Measurements from ENCODE around the gene SYT3. TPM values are rescaled to one million over a fixed set of nuclear protein-coding genes. Genes with fewer than 3 reads are reported as not detected.

SYT3 gene
- total and polyA plus RNA-seq, 4 donors = not detected

DNA sequence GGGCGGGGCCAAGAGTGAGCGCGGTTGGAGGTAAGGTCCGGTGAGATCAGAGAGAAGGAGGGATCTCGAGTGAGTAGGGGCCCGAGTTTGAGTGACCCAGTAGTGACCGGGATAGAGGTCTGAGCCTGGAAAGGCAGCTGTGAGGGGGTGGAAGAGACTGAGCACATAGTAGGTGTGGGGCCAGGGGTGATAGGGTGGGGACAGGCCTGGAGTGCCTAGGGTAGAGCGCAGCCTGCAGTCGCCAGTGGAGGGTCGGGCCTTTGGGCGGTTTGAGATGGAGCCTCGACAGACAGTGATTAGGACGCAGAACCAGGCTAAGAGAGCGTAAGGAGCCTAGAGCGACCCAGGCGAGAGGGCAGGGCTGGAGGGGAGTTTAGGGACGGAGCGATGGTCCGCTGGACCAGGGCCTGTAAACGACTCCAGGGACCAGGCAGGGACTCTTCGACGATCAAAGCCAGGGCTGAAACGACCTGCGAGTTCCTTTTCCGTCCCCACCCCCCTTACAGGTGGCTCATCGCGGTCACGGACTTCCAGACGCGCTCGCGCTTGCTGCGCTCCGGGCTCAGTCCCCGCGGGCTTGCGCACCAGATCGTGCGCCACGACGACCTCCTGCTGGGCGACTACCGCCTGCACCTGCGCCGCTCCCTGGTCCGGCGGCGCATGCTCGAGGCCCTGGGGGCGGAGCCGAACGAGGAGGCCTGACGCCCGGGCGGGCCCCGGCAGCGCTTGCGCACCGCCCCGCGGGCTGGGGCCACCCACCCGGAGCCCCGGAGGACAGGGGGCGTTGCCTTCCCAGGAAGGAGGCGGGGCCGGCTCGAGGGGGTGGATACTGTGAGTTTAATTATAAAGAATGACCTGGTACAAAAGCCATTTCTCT is 19.0 kb upstream of the SYT3 start:
- H3K27ac ChIP-seq (ENCODE audit: low read depth in 1 of 2, low read length in 2 of 2) = peak overlapping the region in 1 of 2 donors; percentile 42
- no peaks in the 10 kb centered on the region for H3K36me3 ChIP-seq (ENCODE audit: control insufficient read depth in 4 of 4, insufficient read depth in 3 of 4, low read depth in 1 of 4, low read length in 3 of 4)
- H3K4me3 ChIP-seq (ENCODE audit: low read depth in 1 of 3, low read length in 3 of 3) = peak overlapping the region; percentile 5 to 18 (median 11)
- H3K4me1 ChIP-seq (ENCODE audit: control insufficient read depth in 4 of 4, insufficient read depth in 4 of 4, low read length in 3 of 4) = peaks cover 0 to 12% (median 5%) of the 10 kb centered on the region in 4 donors
- H3K27me3 ChIP-seq (ENCODE audit: control insufficient read depth in 4 of 4, insufficient read depth in 4 of 4, low read length in 3 of 4) = peaks cover 0 to 16% (median 0%) of the 10 kb centered on the region in 4 donors
- no peak overlapping the region for H3K9ac ChIP-seq (ENCODE audit: low read depth in 1 of 2, low read length in 2 of 2)
- DNase-seq (ENCODE audit: low spot score) = peak; percentile 40
- WGBS = 9% methylated on average over 67 of the region's 67 CpGs
- no peak for TF ChIP-seq FOXA2 (IDR thresholded peaks at IDR 0.05)
- TF ChIP-seq GABPA (IDR thresholded peaks at IDR 0.05 in 1 of 2, conservative IDR thresholded peaks at IDR 0.05 in 1 of 2) = no peak
- peaks cover 7 to 17% (median 11%) of the 10 kb centered on the region in 4 donors for H3K9me3 ChIP-seq (ENCODE audit: control insufficient read depth in 4 of 4, low read length in 3 of 4)

DNA sequence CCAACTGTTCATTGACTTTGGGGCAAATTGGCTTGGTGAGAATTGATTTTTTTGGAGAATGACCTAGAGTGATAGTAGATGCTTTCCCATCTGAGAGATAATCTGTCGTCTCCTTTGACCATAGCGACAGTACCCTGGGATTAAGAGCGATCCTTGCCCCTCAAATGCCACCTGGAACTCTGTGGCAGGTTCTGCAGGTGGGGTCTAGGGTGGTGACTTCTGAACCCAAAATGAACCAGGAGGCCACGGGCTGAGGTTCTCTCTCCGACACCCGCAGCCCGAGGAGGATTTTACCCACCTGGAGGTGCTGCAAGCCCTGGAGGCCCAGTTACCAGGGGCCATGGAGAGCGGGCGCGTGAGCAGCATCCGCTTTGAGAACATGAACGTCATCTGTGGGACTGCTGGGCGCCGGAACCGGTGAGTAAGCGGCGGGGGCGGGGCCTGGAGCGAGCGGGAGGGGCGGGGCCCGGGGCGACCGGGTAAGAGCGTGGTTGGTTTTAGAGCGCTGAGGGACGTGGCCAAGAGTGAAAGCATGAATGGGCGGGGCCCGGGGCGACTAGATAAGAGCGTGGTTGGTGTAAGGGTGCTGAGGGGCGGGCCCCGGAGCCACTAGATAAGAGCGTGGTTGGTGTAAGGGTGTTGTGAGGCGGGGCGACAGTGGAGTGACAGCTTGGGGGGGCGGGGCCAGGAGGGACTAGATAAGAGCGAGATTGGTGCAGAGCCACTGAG is 18.2 kb upstream of the SYT3 start:
- Histone ChIP-seq H3K4me1 (ENCODE audit: control insufficient read depth in 4 of 4, insufficient read depth in 4 of 4, low read length in 3 of 4) (peaks cover 0 to 12% (median 5%) of the 10 kb centered on the region in 4 donors), H3K27ac (ENCODE audit: low read depth in 1 of 2, low read length in 2 of 2) (no peak overlapping the region), H3K9me3 (ENCODE audit: control insufficient read depth in 4 of 4, low read length in 3 of 4) (peaks cover 7 to 17% (median 11%) of the 10 kb centered on the region in 4 donors), H3K36me3 (ENCODE audit: control insufficient read depth in 4 of 4, insufficient read depth in 3 of 4, low read depth in 1 of 4, low read length in 3 of 4) (no peaks in the 10 kb centered on the region), H3K9ac (ENCODE audit: low read depth in 1 of 2, low read length in 2 of 2) (no peak overlapping the region), H3K4me3 (ENCODE audit: low read depth in 1 of 3, low read length in 3 of 3) (no peak overlapping the region), H3K27me3 (ENCODE audit: control insufficient read depth in 4 of 4, insufficient read depth in 4 of 4, low read length in 3 of 4) (peaks cover 0 to 12% (median 0%) of the 10 kb centered on the region in 4 donors)
- peak; percentile 60 for DNase-seq (ENCODE audit: low spot score)
- WGBS = 5% methylated on average over 38 of the region's 38 CpGs
- TF ChIP-seq GABPA (IDR thresholded peaks at IDR 0.05 in 1 of 2, conservative IDR thresholded peaks at IDR 0.05 in 1 of 2) (no peak), JUND (IDR thresholded peaks at IDR 0.05) (no peak), TAF1 (conservative IDR thresholded peaks at IDR 0.05) (no peak), SP1 (IDR thresholded peaks at IDR 0.05) (no peak), YY1 (IDR thresholded peaks at IDR 0.05) (no peak), RXRA (IDR thresholded peaks at IDR 0.05) (no peak), HNF4G (IDR thresholded peaks at IDR 0.05) (no peak), NR2F2 (IDR thresholded peaks at IDR 0.05) (no peak), HNF4A (conservative IDR thresholded peaks at IDR 0.05) (no peak), EGR1 (IDR thresholded peaks at IDR 0.05; ENCODE audit: low read depth in 2 of 2) (no peak), RAD21 (IDR thresholded peaks at IDR 0.05) (no peak), FOXA2 (IDR thresholded peaks at IDR 0.05) (no peak)
- TF ChIP-seq, protein P1, sequence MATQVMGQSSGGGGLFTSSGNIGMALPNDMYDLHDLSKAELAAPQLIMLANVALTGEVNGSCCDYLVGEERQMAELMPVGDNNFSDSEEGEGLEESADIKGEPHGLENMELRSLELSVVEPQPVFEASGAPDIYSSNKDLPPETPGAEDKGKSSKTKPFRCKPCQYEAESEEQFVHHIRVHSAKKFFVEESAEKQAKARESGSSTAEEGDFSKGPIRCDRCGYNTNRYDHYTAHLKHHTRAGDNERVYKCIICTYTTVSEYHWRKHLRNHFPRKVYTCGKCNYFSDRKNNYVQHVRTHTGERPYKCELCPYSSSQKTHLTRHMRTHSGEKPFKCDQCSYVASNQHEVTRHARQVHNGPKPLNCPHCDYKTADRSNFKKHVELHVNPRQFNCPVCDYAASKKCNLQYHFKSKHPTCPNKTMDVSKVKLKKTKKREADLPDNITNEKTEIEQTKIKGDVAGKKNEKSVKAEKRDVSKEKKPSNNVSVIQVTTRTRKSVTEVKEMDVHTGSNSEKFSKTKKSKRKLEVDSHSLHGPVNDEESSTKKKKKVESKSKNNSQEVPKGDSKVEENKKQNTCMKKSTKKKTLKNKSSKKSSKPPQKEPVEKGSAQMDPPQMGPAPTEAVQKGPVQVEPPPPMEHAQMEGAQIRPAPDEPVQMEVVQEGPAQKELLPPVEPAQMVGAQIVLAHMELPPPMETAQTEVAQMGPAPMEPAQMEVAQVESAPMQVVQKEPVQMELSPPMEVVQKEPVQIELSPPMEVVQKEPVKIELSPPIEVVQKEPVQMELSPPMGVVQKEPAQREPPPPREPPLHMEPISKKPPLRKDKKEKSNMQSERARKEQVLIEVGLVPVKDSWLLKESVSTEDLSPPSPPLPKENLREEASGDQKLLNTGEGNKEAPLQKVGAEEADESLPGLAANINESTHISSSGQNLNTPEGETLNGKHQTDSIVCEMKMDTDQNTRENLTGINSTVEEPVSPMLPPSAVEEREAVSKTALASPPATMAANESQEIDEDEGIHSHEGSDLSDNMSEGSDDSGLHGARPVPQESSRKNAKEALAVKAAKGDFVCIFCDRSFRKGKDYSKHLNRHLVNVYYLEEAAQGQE (IDR thresholded peaks at IDR 0.05) = no peak
- TF ChIP-seq, protein P2, sequence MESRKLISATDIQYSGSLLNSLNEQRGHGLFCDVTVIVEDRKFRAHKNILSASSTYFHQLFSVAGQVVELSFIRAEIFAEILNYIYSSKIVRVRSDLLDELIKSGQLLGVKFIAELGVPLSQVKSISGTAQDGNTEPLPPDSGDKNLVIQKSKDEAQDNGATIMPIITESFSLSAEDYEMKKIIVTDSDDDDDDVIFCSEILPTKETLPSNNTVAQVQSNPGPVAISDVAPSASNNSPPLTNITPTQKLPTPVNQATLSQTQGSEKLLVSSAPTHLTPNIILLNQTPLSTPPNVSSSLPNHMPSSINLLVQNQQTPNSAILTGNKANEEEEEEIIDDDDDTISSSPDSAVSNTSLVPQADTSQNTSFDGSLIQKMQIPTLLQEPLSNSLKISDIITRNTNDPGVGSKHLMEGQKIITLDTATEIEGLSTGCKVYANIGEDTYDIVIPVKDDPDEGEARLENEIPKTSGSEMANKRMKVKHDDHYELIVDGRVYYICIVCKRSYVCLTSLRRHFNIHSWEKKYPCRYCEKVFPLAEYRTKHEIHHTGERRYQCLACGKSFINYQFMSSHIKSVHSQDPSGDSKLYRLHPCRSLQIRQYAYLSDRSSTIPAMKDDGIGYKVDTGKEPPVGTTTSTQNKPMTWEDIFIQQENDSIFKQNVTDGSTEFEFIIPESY (IDR thresholded peaks at IDR 0.05) = no peak
- TF ChIP-seq, protein P3, sequence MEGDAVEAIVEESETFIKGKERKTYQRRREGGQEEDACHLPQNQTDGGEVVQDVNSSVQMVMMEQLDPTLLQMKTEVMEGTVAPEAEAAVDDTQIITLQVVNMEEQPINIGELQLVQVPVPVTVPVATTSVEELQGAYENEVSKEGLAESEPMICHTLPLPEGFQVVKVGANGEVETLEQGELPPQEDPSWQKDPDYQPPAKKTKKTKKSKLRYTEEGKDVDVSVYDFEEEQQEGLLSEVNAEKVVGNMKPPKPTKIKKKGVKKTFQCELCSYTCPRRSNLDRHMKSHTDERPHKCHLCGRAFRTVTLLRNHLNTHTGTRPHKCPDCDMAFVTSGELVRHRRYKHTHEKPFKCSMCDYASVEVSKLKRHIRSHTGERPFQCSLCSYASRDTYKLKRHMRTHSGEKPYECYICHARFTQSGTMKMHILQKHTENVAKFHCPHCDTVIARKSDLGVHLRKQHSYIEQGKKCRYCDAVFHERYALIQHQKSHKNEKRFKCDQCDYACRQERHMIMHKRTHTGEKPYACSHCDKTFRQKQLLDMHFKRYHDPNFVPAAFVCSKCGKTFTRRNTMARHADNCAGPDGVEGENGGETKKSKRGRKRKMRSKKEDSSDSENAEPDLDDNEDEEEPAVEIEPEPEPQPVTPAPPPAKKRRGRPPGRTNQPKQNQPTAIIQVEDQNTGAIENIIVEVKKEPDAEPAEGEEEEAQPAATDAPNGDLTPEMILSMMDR (IDR thresholded peaks at IDR 0.05; ENCODE audit: low read depth, low read length, missing input control) = no peak
- TF ChIP-seq, protein P4, sequence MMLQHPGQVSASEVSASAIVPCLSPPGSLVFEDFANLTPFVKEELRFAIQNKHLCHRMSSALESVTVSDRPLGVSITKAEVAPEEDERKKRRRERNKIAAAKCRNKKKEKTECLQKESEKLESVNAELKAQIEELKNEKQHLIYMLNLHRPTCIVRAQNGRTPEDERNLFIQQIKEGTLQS (IDR thresholded peaks at IDR 0.05) = no peak
